ENCODE results near the gene CEP120.
"Not testable (repeated sequence)": the region's sequence is repeated elsewhere in the genome, so short reads cannot be mapped to it uniquely, and the experiment has no call there.

The CEP120 gene

GRCh38 chr5:123438244-123438643 is 15.0 kb upstream of the CEP120 start:
- no peak for DNase-seq

- DNase-seq = no peak
Observed at GRCh38 chr5:123436201-123436600, 13.0 kb upstream of the CEP120 start.

- DNase-seq = no peak
Observed at GRCh38 chr5:123434796-123435195, 11.6 kb upstream of the CEP120 start.

GRCh38 chr5:123433596-123433995 is 10.4 kb upstream of the CEP120 start:
- DNase-seq = no peak

GRCh38 chr5:123430441-123430840 is 7.2 kb upstream of the CEP120 start:
- not testable (repeated sequence) for DNase-seq

- DNase-seq = no peak
Observed at GRCh38 chr5:123429993-123430392, 6.8 kb upstream of the CEP120 start.

- DNase-seq = no peak
Observed at GRCh38 chr5:123429221-123429954, 6.2 kb upstream of the CEP120 start.

GRCh38 chr5:123428521-123429220 is 5.5 kb upstream of the CEP120 start:
- no peak for DNase-seq

- no peak for DNase-seq
Observed at GRCh38 chr5:123427281-123427680, 4.1 kb upstream of the CEP120 start.

- DNase-seq = no peak
Observed at GRCh38 chr5:123425431-123425830, 2.2 kb upstream of the CEP120 start.

GRCh38 chr5:123422433-123423277 is 548 bp downstream of the CEP120 start:
- DNase-seq = no peak

- no peak for DNase-seq
Observed at GRCh38 chr5:123421773-123422172, 1.4 kb downstream of the CEP120 start.

GRCh38 chr5:123414974-123415373 is 8.2 kb downstream of the CEP120 start:
- DNase-seq = no peak

- DNase-seq = no peak
Observed at GRCh38 chr5:123412206-123412605, 11.0 kb downstream of the CEP120 start.

GRCh38 chr5:123401999-123402398 is 21.2 kb downstream of the CEP120 start:
- not testable (repeated sequence) for DNase-seq

- DNase-seq = no peak
Observed at GRCh38 chr5:123401320-123401719, 21.9 kb downstream of the CEP120 start.

- DNase-seq = not testable (repeated sequence)
Observed at GRCh38 chr5:123400870-123401291, 22.3 kb downstream of the CEP120 start.

GRCh38 chr5:123398058-123398733 is 25.0 kb downstream of the CEP120 start:
- DNase-seq = no peak

- DNase-seq = no peak
Observed at GRCh38 chr5:123397538-123397937, 25.7 kb downstream of the CEP120 start.

GRCh38 chr5:123391009-123391408 is 32.2 kb downstream of the CEP120 start:
- no peak for DNase-seq

GRCh38 chr5:123389794-123390193 is 33.4 kb downstream of the CEP120 start:
- no peak for DNase-seq

- no peak for DNase-seq
Observed at GRCh38 chr5:123387313-123387712, 35.9 kb downstream of the CEP120 start.

GRCh38 chr5:123382252-123382651 is 41.0 kb downstream of the CEP120 start:
- no peak for DNase-seq
